Large intestine (tissue), 3 donors: Measurements from ENCODE around the gene HOXA4. TPM values are rescaled to one million over a fixed set of nuclear protein-coding genes. Genes with fewer than 3 reads are reported as not detected.
A peak's percentile ranks its signal among the peaks of the same experiment; 100 is the strongest.

Source experiments
- DNase-seq, 2 donors: peaks; one replicate each; pipeline versions ENCODE4 v3.0.0 to v3.0.0-alpha.2; 2013
- H3K27ac ChIP-seq: one replicate; pipeline ENCODE4 v1.5.1; 2013; ENCODE audit warnings: low read length
- H3K27me3 ChIP-seq: 2 replicates; pipeline ENCODE4 v1.6.1; 2013; ENCODE audit warnings: low read length; ENCODE audit not compliant: control insufficient read depth, insufficient read depth
- H3K36me3 ChIP-seq: 2 replicates; pipeline ENCODE4 v1.6.1; 2013; ENCODE audit warnings: low read length; ENCODE audit not compliant: control insufficient read depth, insufficient read depth
- H3K4me1 ChIP-seq: one replicate; pipeline ENCODE4 v1.6.1; 2013; ENCODE audit warnings: low read length; ENCODE audit not compliant: control insufficient read depth, insufficient read depth
- H3K4me3 ChIP-seq: one replicate; pipeline ENCODE4 v1.5.1; 2013; ENCODE audit warnings: low read length
- H3K9me3 ChIP-seq: one replicate; pipeline ENCODE4 v1.6.1; 2013; ENCODE audit warnings: mild to moderate bottlenecking, low read depth, low read length, moderate library complexity; ENCODE audit not compliant: control insufficient read depth
- WGBS: methylation state at CpG from one replicate; pipeline ENCODE4 v1.1.5; 2013; ENCODE audit warnings: low lambda C conversion rate; ENCODE audit not compliant: insufficient coverage; 5-methylcytosine and 5-hydroxymethylcytosine counted together
- polyA plus RNA-seq: library from polyadenylated mRNA; unstranded; fragments of 120-200 nt; gene quantifications from one replicate; pipeline ENCODE4 v1.2.1, GENCODE V29; 2013

Gene HOXA4
- polyA plus RNA-seq, 1 donor = 19.7 TPM

GRCh38 chr7:27083646-27084045 lies 46.9 kb downstream of the HOXA4 start:
- 82% methylated on average over 1 of the region's 2 CpGs for WGBS
- Histone ChIP-seq H3K9me3 (peaks cover 9% of the 10 kb centered on the region), H3K36me3 (no peaks in the 10 kb centered on the region), H3K4me3 (no peak overlapping the region), H3K27ac (no peak overlapping the region), H3K4me1 (peaks cover 10% of the 10 kb centered on the region), H3K27me3 (peaks cover 14% of the 10 kb centered on the region)
- no peak for DNase-seq

- H3K4me1 ChIP-seq = peaks cover 10% of the 10 kb centered on the region
- WGBS = no CpG with 5 or more reads among the region's 1 CpG
- H3K27ac ChIP-seq = no peak overlapping the region
- H3K4me3 ChIP-seq = no peak overlapping the region
- no peaks in the 10 kb centered on the region for H3K36me3 ChIP-seq
- H3K9me3 ChIP-seq = no peaks in the 10 kb centered on the region
- no peak for DNase-seq
- H3K27me3 ChIP-seq = no peaks in the 10 kb centered on the region
Measured at GRCh38 chr7:27082171-27082570, 48.4 kb downstream of the HOXA4 start.

GRCh38 chr7:27080844-27081436 lies 49.6 kb downstream of the HOXA4 start:
- Histone ChIP-seq H3K4me1 (peaks cover 10% of the 10 kb centered on the region), H3K27me3 (no peaks in the 10 kb centered on the region), H3K9me3 (no peaks in the 10 kb centered on the region), H3K4me3 (no peak overlapping the region), H3K36me3 (no peaks in the 10 kb centered on the region), H3K27ac (no peak overlapping the region)
- WGBS = no CpG with 5 or more reads among the region's 4 CpGs
- peak in 1 of 2 donors; percentile 42 for DNase-seq

GRCh38 chr7:27079234-27079975 lies 51.2 kb downstream of the HOXA4 start:
- peak in 1 of 2 donors; percentile 43 for DNase-seq
- no peaks in the 10 kb centered on the region for H3K27me3 ChIP-seq
- no CpG with 5 or more reads among the region's 1 CpG for WGBS
- peaks cover 10% of the 10 kb centered on the region for H3K4me1 ChIP-seq
- no peaks in the 10 kb centered on the region for H3K9me3 ChIP-seq
- no peaks in the 10 kb centered on the region for H3K36me3 ChIP-seq
- H3K27ac ChIP-seq = no peak overlapping the region
- no peak overlapping the region for H3K4me3 ChIP-seq

GRCh38 chr7:27078616-27079233 lies 51.8 kb downstream of the HOXA4 start:
- H3K9me3 ChIP-seq = no peaks in the 10 kb centered on the region
- H3K27ac ChIP-seq = no peak overlapping the region
- H3K27me3 ChIP-seq = no peaks in the 10 kb centered on the region
- H3K36me3 ChIP-seq = no peaks in the 10 kb centered on the region
- no peak overlapping the region for H3K4me3 ChIP-seq
- no peak for DNase-seq
- peaks cover 10% of the 10 kb centered on the region for H3K4me1 ChIP-seq
- 29% methylated on average over 1 of the region's 5 CpGs for WGBS

Other genes starting within 250 kb of the HOXA4 start
- gene HOXA1, start 34.8 kb downstream of the HOXA4 start, polyA plus RNA-seq = 1.5 TPM
- 5.5 TPM for gene HOXA2, start 28.1 kb downstream of the HOXA4 start, polyA plus RNA-seq
- 30.3 TPM for gene HOXA5, start 12.9 kb upstream of the HOXA4 start, polyA plus RNA-seq
- gene HOXA6, start 17.0 kb upstream of the HOXA4 start, polyA plus RNA-seq = 4.0 TPM
- gene HOXA3, start 21.8 kb upstream of the HOXA4 start, polyA plus RNA-seq = 19.1 TPM
- 2.3 TPM for gene HOXA7, start 25.9 kb upstream of the HOXA4 start, polyA plus RNA-seq
- gene HOXA9, start 34.8 kb upstream of the HOXA4 start, polyA plus RNA-seq = 0.33 TPM
- gene HOXA10, start 43.6 kb upstream of the HOXA4 start, polyA plus RNA-seq = 0.12 TPM
- not detected for gene HOXA11, start 54.5 kb upstream of the HOXA4 start, polyA plus RNA-seq
- gene HOXA13, start 69.3 kb upstream of the HOXA4 start, polyA plus RNA-seq = not detected
- not detected for gene EVX1, start 112.0 kb upstream of the HOXA4 start, polyA plus RNA-seq